Measurements from ENCODE around the gene RHBDL3.

RHBDL3 gene

GRCh38 chr17:32341857-32342602, 76.4 kb downstream of the RHBDL3 start, which contains the start of gene C17orf75:
TSS of gene C17orf75 (minus strand) at chr17:32342173. CDS start at chr17:32342139, 34 bp downstream.
- Histone ChIP-seq H3K27ac (ENCODE audit: low read length) (peak within 1 kb of the TSS; percentile 72), H4K20me1 (ENCODE audit: insufficient read depth, low read length) (no peaks in the 10 kb centered on the region), H3K9ac (ENCODE audit: low read length) (peak within 1 kb of the TSS; percentile 76), H3K4me3 (ENCODE audit: low read length) (peak within 1 kb of the TSS; percentile 84), H3K27me3 (replicated peaks; ENCODE audit: insufficient read depth, low read length) (no peaks in the 10 kb centered on the region), H3K4me2 (ENCODE audit: low read depth, low read length) (peak within 1 kb of the TSS; percentile 86), H2AFZ (ENCODE audit: low read length) (peak within 1 kb of the TSS; percentile 97), H3K9me2 (replicated peaks; ENCODE audit: insufficient read depth, low read length) (no peaks in the 10 kb centered on the region), H3K9me3 (replicated peaks; ENCODE audit: insufficient read depth, low read length) (no peaks in the 10 kb centered on the region), H3K79me2 (ENCODE audit: low read length) (no peaks in the 10 kb centered on the region), H3F3A (ENCODE audit: insufficient read depth, low read length) (peaks cover 10% of the 10 kb centered on the region; the same call in 1 of the 2 replicates), H3K4me1 (ENCODE audit: low read length) (no peaks in the 10 kb centered on the region), H3K36me3 (replicated peaks; ENCODE audit: insufficient read depth, low read length) (no peaks in the 10 kb centered on the region)
- no peak for TF ChIP-seq CTCF (IDR thresholded peaks at IDR 0.05; ENCODE audit: low read length)
- no peak for TF ChIP-seq EZH2 (optimal IDR thresholded peaks at IDR 0.05; ENCODE audit: low read depth, low read length)
- TF ChIP-seq EZH2phosphoT487 (IDR thresholded peaks at IDR 0.05; ENCODE audit: low read length) = no peak
- DNase-seq = peak; percentile 80

GRCh38 chr17:32342603-32343325, 77.1 kb downstream of the RHBDL3 start:
- no peaks in the 10 kb centered on the region for H3K9me3 ChIP-seq (replicated peaks; ENCODE audit: insufficient read depth, low read length)
- H3K27me3 ChIP-seq (replicated peaks; ENCODE audit: insufficient read depth, low read length) = no peaks in the 10 kb centered on the region
- H3K27ac ChIP-seq (ENCODE audit: low read length) = no peak overlapping the region
- H3K36me3 ChIP-seq (replicated peaks; ENCODE audit: insufficient read depth, low read length) = no peaks in the 10 kb centered on the region
- no peak for TF ChIP-seq EZH2 (optimal IDR thresholded peaks at IDR 0.05; ENCODE audit: low read depth, low read length)
- no peak for TF ChIP-seq EZH2phosphoT487 (IDR thresholded peaks at IDR 0.05; ENCODE audit: low read length)
- no peak for TF ChIP-seq CTCF (IDR thresholded peaks at IDR 0.05; ENCODE audit: low read length)
- H4K20me1 ChIP-seq (ENCODE audit: insufficient read depth, low read length) = no peaks in the 10 kb centered on the region
- H3K79me2 ChIP-seq (ENCODE audit: low read length) = no peaks in the 10 kb centered on the region
- H3K9me2 ChIP-seq (replicated peaks; ENCODE audit: insufficient read depth, low read length) = no peaks in the 10 kb centered on the region
- H3K9ac ChIP-seq (ENCODE audit: low read length) = no peak overlapping the region
- DNase-seq = no peak
- H3K4me1 ChIP-seq (ENCODE audit: low read length) = no peaks in the 10 kb centered on the region
- peak overlapping the region; percentile 97 for H2AFZ ChIP-seq (ENCODE audit: low read length)
- peak overlapping the region; percentile 86; the same call in 1 of the 2 replicates for H3K4me2 ChIP-seq (ENCODE audit: low read depth, low read length)
- peaks cover 10% of the 10 kb centered on the region; the same call in 1 of the 2 replicates for H3F3A ChIP-seq (ENCODE audit: insufficient read depth, low read length)
- H3K4me3 ChIP-seq (ENCODE audit: low read length) = peak overlapping the region; percentile 84

GRCh38 chr17:32345951-32346600, 80.4 kb downstream of the RHBDL3 start:
- Histone ChIP-seq H3F3A (ENCODE audit: insufficient read depth, low read length) (peaks cover 25% of the 10 kb centered on the region; the same call in 1 of the 2 replicates), H2AFZ (ENCODE audit: low read length) (no peak overlapping the region), H3K79me2 (ENCODE audit: low read length) (peaks cover 18% of the 10 kb centered on the region), H3K27ac (ENCODE audit: low read length) (no peak overlapping the region), H3K9me3 (replicated peaks; ENCODE audit: insufficient read depth, low read length) (no peaks in the 10 kb centered on the region), H3K4me2 (ENCODE audit: low read depth, low read length) (no peak overlapping the region), H3K27me3 (replicated peaks; ENCODE audit: insufficient read depth, low read length) (no peaks in the 10 kb centered on the region), H3K9ac (ENCODE audit: low read length) (no peak overlapping the region), H4K20me1 (ENCODE audit: insufficient read depth, low read length) (peaks cover 2% of the 10 kb centered on the region; the same call in 1 of the 2 replicates), H3K4me1 (ENCODE audit: low read length) (no peaks in the 10 kb centered on the region), H3K4me3 (ENCODE audit: low read length) (no peak overlapping the region), H3K9me2 (replicated peaks; ENCODE audit: insufficient read depth, low read length) (no peaks in the 10 kb centered on the region), H3K36me3 (replicated peaks; ENCODE audit: insufficient read depth, low read length) (no peaks in the 10 kb centered on the region)
- TF ChIP-seq EZH2phosphoT487 (IDR thresholded peaks at IDR 0.05; ENCODE audit: low read length) (no peak), EZH2 (optimal IDR thresholded peaks at IDR 0.05; ENCODE audit: low read depth, low read length) (no peak), CTCF (IDR thresholded peaks at IDR 0.05; ENCODE audit: low read length) (no peak)
- no peak for DNase-seq
